ENCODE measurements around the gene VTA1.

GRCh38 chr6:142195862-142196541 lies 48.9 kb downstream of the VTA1 start:
- no peak for TF ChIP-seq POLR2A (IDR thresholded peaks at IDR 0.05)
- TF ChIP-seq CTCF (IDR thresholded peaks at IDR 0.05) = no peak
- TF ChIP-seq POLR2AphosphoS5 (IDR thresholded peaks at IDR 0.05) = no peak
